Fibroblast of skin of right biceps (primary cell): ENCODE data around the gene FRMD5.
A peak's percentile ranks its signal among the peaks of the same experiment; 100 is the strongest.

Experiments
- DNase-seq: peaks from one replicate; pipeline ENCODE4 v3.0.0-alpha.2; 2013

FRMD5 gene

DNA sequence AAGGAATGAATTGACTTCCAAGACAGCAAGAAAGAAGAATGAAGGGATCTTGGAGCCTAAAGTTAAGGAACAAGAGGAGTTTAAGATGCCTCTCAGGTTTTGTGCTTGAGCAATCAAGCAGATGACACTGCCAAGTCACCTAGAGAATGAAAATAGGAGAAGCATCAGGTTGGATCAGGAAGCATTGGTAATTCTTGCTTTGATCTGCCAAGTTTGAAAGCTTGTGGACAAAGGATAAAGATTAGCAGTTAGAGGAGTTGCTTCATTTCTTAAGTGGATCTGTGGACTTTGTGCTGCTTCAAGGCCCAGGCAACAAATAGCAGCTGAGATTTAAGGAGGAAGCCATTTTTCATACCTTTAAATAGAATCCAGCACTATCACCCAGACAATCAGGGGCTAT, 35.6 kb downstream of the FRMD5 start:
- no peak for DNase-seq

GRCh38 chr15:44158111-44158510, 37.0 kb downstream of the FRMD5 start:
- DNase-seq, result no peak

DNA sequence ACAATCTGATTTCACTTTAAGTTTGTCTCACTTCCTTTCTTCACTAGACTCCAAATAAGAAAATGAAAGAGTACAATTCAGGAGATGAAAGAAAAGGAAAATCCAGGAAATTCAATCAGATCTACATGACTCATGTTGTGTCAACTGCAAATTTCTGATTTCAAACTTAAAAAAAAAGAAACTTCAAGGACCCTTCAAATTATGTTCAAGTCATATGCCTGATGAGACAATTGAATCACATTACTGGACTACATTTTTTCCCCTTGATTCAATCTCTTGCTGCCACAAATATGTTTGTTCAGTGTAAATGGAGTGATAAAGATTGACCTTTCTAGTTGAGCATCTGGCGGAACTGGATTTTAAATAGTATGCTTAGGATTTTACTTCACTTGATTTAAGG, 37.4 kb downstream of the FRMD5 start:
- DNase-seq, result peak; percentile 94

- no peak for DNase-seq
Measured at GRCh38 chr15:44153352-44153751, 41.7 kb downstream of the FRMD5 start.

DNA sequence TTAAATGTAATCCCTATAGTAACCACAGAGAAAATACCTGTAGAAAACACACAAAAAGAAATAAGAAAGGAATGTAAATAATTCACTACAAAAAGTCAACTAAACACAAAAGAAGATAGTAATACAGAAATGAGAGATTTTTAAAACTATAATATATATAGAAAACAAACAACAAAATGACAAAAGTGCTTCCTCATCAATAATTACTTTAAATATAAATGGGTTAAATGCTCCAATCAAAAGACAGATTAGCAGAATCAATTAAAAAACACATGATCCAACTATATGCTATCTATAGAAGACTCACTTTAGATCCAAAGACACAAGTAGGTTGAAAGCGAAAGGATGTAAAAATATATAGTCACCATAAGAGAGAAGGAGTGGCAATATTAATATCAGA, 45.8 kb downstream of the FRMD5 start:
- DNase-seq, result no peak

- no peak for DNase-seq
Measured at GRCh38 chr15:44148580-44148979, 46.5 kb downstream of the FRMD5 start.

DNA sequence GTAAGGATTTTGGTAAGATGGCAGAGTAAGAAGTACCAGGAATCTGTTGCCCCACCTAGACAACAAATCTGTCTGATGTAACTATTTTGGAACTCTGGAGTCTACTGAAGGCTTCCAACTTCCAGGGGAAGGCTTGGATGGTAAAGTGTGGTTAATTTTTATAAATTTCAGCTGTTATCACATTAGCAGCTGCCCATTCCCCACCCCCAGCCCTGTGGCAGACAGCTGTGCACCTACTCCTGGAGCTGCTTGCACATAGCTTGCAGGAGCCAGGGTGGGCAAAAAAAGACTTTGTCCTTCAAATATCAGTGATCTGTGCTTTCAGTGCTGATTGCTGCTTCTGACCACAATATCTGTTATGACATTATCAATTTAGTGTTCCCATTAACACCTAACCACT, 47.4 kb downstream of the FRMD5 start:
- no peak for DNase-seq

- no peak for DNase-seq
Measured at GRCh38 chr15:44145495-44145894, 49.6 kb downstream of the FRMD5 start.

DNA sequence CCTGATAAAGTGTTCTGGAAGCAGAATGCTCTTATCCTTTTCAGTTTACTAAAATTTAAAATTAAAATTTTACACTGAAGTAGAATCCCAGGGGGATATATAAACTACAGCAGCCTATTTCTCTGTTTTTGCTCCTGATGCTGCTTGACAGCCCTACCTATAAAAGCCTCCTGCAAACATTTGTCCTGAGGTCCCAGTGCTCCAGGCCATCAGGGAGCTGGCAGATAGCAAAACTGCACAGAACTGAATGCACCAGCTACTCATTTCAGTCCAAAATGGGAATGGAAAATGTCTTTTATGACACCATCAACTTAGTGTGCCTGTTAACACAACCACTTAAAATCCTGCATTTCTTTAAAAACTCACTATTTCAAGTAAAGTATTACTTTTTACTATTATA, 50.1 kb downstream of the FRMD5 start:
- no peak for DNase-seq

GRCh38 chr15:44144184-44144583, 50.9 kb downstream of the FRMD5 start:
- no peak for DNase-seq

GRCh38 chr15:44137750-44138149, 57.3 kb downstream of the FRMD5 start:
- DNase-seq, result peak; percentile 10

DNA sequence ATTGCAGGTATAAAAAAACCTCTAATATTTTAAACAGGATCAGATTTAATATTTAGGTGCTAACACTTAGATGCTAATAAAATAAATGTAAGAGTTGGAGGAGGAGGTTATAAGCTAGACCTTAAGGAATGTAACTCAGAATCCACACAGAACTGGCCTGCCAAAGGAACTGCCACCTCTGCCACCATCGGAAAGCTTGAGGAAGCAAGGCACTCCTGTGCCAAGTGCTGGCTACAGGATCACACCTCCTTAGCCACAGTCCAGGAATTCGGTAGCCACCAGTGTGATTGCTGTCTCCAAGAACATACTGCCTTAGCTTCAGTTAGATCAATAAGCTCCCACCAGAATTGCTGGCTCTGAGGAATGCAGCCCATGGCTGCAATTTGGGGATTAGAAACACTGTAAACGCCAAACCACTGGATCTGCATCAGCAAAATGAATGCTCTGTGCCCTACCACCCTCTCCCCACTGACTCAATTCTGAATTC, 58.0 kb downstream of the FRMD5 start:
- peak; percentile 10 for DNase-seq

DNA sequence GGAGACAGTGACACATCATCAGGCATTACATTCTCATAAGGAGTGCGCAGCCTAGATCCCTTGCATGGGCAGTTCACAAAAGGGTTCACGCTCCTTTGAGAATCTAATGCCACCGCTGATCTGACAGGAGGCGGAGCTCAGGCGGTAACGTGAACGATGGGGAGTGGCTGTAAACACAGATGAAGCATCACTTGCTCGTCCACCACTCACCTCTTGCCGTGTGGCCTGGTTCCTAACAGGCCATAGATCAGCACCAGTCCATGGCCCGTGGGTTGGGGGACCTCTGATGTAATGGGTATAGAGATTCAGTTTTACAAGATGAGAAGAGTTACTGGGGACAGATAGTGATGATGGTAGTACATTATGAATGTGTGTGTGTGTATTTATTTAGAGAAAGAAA, 63.0 kb downstream of the FRMD5 start:
- no peak for DNase-seq

GRCh38 chr15:44130778-44131177, 64.3 kb downstream of the FRMD5 start:
- no peak for DNase-seq

DNA sequence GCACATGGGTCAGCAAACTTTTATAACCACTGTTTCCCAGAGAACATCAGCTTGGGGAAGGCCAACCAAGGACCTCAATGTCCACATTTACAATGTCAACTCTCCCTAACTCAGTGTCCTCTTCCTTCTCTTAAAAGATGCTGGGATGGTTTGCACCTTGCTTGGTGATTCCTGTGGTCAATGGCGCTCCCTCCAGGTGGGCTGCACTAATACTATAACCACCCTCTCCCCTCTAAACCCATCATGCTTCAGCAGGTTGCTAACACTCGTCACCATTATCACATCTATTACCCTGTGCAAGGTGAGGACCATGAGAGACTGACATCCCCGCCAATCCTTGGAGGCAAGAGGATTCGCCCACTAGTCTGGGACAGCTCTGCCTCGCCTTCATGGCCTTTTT, 65.2 kb downstream of the FRMD5 start:
- no peak for DNase-seq

DNA sequence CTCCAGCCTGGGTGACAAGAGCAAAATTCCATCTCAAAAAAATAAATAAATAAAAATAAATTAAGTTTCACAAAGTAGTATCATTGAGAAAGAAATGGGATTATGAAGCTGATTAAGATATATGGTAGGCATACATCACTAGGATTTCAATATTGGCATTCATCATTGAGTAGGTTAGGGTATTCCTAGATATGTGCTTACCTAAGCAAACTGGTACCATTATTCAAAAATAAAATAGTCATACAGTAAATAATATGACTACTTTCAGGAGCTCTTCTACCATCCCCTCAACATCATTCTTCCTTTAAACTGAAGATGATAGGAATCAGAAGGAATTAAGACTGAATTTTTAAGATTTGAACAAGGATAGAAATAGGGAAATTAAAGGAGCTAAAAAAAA, 66.6 kb downstream of the FRMD5 start:
- DNase-seq, result no peak

- no peak for DNase-seq
Measured at GRCh38 chr15:44125879-44126278, 69.2 kb downstream of the FRMD5 start.

DNA sequence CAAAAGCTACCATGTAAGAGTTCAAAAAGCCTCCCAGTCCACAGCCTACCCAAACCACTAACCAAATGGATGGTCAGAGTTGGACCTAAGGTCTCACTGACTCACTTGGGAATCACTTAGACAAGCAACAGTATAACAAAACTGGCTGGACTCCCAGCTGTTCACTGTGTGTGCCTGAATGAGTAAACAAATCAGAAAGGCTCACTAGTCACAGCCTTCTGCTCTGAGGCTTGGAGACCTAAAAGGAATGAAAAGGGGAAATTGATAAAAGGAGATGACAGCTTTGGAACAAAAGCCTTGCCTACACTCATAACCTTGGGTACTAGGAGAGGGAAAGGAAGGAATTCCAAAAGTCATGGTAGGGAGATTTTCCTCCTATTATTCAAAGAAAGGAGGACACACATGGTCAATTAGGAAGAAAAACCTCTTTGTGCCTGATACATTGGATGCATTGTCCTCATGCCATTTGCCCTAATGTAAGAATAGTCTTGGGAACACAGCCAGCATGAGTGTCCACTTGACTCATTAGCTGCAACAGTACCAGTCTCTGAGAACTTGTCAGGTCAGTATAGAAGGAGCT, 92.3 kb downstream of the FRMD5 start:
- peak; percentile 92 for DNase-seq

DNA sequence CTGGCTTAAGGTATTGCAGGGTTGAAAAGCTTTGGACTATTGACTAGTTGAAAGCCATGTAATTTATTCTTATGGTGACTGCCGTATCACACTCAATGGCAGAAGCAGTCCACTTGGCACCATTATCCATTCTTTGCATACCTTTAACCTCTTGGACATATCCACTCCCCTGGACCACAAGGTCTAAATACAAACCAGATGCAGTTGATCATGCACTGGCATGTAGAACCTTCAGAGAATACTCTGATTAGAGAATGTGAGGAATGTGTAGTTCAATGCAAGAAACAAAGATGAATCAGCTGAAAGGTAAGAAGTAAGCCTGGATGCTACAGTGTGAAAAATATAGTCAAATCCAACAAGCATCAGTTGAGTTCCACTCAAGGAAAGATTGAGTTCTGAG, 93.1 kb downstream of the FRMD5 start:
- peak; percentile 88 for DNase-seq

- DNase-seq, result peak; percentile 56
Measured at GRCh38 chr15:44101286-44101685, 93.8 kb downstream of the FRMD5 start.

DNA sequence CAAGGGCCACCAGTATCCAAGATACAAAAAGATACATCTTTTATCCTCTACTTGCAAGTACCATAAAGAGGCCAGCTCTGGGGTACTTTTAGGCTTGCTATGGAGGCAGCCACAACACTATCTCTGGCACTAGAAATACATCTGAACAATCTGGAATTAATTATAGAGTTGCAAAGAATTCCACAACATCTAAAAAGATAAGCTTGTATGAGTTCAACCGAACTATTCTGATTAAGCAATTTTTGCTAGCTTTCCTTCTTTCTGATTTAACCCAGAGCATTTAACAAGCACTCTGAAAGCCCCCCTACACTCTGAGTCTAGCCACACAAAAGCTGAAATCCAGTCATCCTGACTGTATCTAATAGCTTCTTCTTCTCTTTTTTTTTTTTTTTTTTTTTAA, 95.4 kb downstream of the FRMD5 start:
- peak; percentile 82 for DNase-seq

- no peak for DNase-seq
Measured at GRCh38 chr15:44097552-44097951, 97.5 kb downstream of the FRMD5 start.

DNA sequence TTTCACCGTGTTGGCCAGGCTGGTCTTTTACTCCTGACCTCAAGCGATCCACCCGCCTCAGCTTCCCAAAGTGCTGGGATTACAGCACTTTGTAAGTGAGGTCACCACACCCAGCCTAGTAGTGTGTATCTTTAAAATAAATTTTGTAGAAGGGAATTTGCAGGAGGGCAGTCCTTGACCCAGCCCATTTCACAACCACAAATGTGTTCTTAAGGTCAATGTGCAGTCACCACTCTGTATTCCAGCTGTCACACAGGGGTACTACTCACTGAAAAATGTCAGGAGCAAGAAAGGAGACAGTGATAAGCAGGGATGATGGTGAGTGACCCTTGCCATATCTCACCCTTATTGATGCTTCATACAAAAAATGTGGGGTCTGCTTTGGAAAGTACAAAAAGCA, 98.5 kb downstream of the FRMD5 start:
- DNase-seq, result no peak

DNA sequence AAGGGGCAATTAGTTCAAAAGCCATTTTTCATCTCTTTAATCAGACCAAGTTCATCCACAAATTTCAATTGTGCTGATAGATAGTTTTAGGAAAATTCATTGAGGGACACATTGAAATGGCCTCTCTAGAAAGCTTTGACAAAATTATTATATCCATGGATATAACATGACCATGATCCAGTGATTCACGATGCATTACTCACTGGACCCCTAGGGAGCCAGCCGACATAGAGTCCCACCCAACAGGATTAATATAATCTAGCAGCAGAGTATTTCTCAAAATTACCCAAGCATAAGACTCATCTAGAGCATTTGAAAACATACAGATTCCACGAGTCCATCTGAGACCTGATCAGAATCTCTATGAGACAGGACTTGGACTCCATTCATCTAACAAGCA, 100.3 kb downstream of the FRMD5 start:
- DNase-seq, result peak; percentile 71

GRCh38 chr15:44093836-44094235, 101.2 kb downstream of the FRMD5 start:
- peak; percentile 21 for DNase-seq

- peak; percentile 68 for DNase-seq
Measured at GRCh38 chr15:44092221-44092620, 102.8 kb downstream of the FRMD5 start.
